CD1c-positive myeloid dendritic cell (primary cell): ENCODE results near the gene SMPD3.

Experiments
- DNase-seq: peaks from one replicate; pipeline ENCODE4 v3.0.0-alpha.2; 2016; ENCODE audit errors: extremely low spot score

Gene SMPD3

GRCh38 chr16:68472581-68472980 lies 24.3 kb upstream of the SMPD3 start:
- DNase-seq: no peak

GRCh38 chr16:68470461-68471150 lies 22.3 kb upstream of the SMPD3 start:
- DNase-seq: peak; percentile 94

- peak; percentile 16 for DNase-seq
These were observed 21.6 kb upstream of the SMPD3 start for GRCh38 chr16:68469796-68470460.

- no peak for DNase-seq
These were observed 20.5 kb upstream of the SMPD3 start for GRCh38 chr16:68468842-68469241.

GRCh38 chr16:68466174-68466573 lies 17.9 kb upstream of the SMPD3 start:
- DNase-seq: no peak

GRCh38 chr16:68463904-68464303 lies 15.6 kb upstream of the SMPD3 start:
- no peak for DNase-seq

GRCh38 chr16:68460067-68460466 lies 11.8 kb upstream of the SMPD3 start:
- DNase-seq: no peak

- DNase-seq: no peak
These were observed 11.1 kb upstream of the SMPD3 start for GRCh38 chr16:68459457-68459856.

- no peak for DNase-seq
These were observed 10.2 kb upstream of the SMPD3 start for GRCh38 chr16:68458551-68458950.

GRCh38 chr16:68458101-68458500 lies 9.8 kb upstream of the SMPD3 start:
- no peak for DNase-seq

GRCh38 chr16:68455631-68456030 lies 7.3 kb upstream of the SMPD3 start:
- no peak for DNase-seq

GRCh38 chr16:68454920-68455435 lies 6.7 kb upstream of the SMPD3 start:
- no peak for DNase-seq

GRCh38 chr16:68453816-68454215 lies 5.5 kb upstream of the SMPD3 start:
- DNase-seq: no peak

- DNase-seq: no peak
These were observed 3.9 kb upstream of the SMPD3 start for GRCh38 chr16:68452176-68452575.

GRCh38 chr16:68451676-68452075 lies 3.4 kb upstream of the SMPD3 start:
- DNase-seq: no peak

GRCh38 chr16:68450741-68451255 lies 2.5 kb upstream of the SMPD3 start:
- DNase-seq: no peak

GRCh38 chr16:68447653-68448359 lies 502 bp downstream of the SMPD3 start:
- DNase-seq: no peak

- DNase-seq: no peak
These were observed 1.3 kb downstream of the SMPD3 start for GRCh38 chr16:68446681-68447652.

GRCh38 chr16:68445458-68445857 lies 2.9 kb downstream of the SMPD3 start:
- peak; percentile 89 for DNase-seq

- DNase-seq: peak; percentile 20
These were observed 4.2 kb downstream of the SMPD3 start for GRCh38 chr16:68444056-68444657.

- DNase-seq: peak; percentile 8
These were observed 11.7 kb downstream of the SMPD3 start for GRCh38 chr16:68436581-68436980.
